AG10803 (cell line): Measurements from ENCODE around the gene PPP1R16B.

Source experiments
- DNase-seq: peaks from one replicate; pipeline ENCODE4 v3.0.0; 2010; ENCODE audit warnings: low read depth
- H3K4me3 ChIP-seq: 2 replicates; pipeline ENCODE4 v1.5.1; 2011; ENCODE audit warnings: mild to moderate bottlenecking, low read length, control low read depth
- CTCF ChIP-seq: conservative IDR thresholded peaks from 2 replicates; pipeline ENCODE4 v1.5.1; 2011; ENCODE audit warnings: mild to moderate bottlenecking, low read length, control low read depth, inconsistent platforms

The PPP1R16B gene

GRCh38 chr20:38917657-38918056, 112.2 kb downstream of the PPP1R16B start:
- DNase-seq: no peak
- no peak overlapping the region for H3K4me3 ChIP-seq
- no peak for TF ChIP-seq CTCF

- no peak for DNase-seq
- no peak for TF ChIP-seq CTCF
- no peak overlapping the region for H3K4me3 ChIP-seq
Measured at GRCh38 chr20:38918172-38918571, 112.7 kb downstream of the PPP1R16B start.

- DNase-seq: no peak
- no peak overlapping the region for H3K4me3 ChIP-seq
- TF ChIP-seq CTCF: no peak
Measured at GRCh38 chr20:38919683-38920082, 114.2 kb downstream of the PPP1R16B start.

GRCh38 chr20:38920411-38920810, 114.9 kb downstream of the PPP1R16B start:
- no peak for TF ChIP-seq CTCF
- DNase-seq: no peak
- H3K4me3 ChIP-seq: no peak overlapping the region

- no peak for DNase-seq
- no peak overlapping the region for H3K4me3 ChIP-seq
- no peak for TF ChIP-seq CTCF
Measured at GRCh38 chr20:38920851-38921250, 115.4 kb downstream of the PPP1R16B start.

GRCh38 chr20:38924718-38925117, 119.2 kb downstream of the PPP1R16B start:
- no peak for TF ChIP-seq CTCF
- H3K4me3 ChIP-seq: no peak overlapping the region
- no peak for DNase-seq

GRCh38 chr20:38926142-38926933, 120.8 kb downstream of the PPP1R16B start, which contains the start of gene FAM83D:
Gene FAM83D, plus strand, starts transcription at chr20:38926417. Its CDS starts 26 bp downstream, at chr20:38926443.
- H3K4me3 ChIP-seq: peak within 1 kb of the TSS; percentile 72
- no peak for TF ChIP-seq CTCF
- DNase-seq: peak; percentile 98
